ENCODE data around the gene MAT1A.

GRCh38 chr10:80281292-80281691 is 8.2 kb downstream of the MAT1A start:
- TF ChIP-seq EGR1 (IDR thresholded peaks at IDR 0.05; ENCODE audit: low read depth in 2 of 2) (no peak), RAD21 (IDR thresholded peaks at IDR 0.05) (no peak), CTCF (IDR thresholded peaks at IDR 0.05; ENCODE audit: low read depth, low read length, missing input control) (no peak), JUND (IDR thresholded peaks at IDR 0.05) (no peak), GABPA (IDR thresholded peaks at IDR 0.05 in 1 of 2, conservative IDR thresholded peaks at IDR 0.05 in 1 of 2) (no peak)
- TF ChIP-seq, protein P1, sequence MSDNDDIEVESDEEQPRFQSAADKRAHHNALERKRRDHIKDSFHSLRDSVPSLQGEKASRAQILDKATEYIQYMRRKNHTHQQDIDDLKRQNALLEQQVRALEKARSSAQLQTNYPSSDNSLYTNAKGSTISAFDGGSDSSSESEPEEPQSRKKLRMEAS (IDR thresholded peaks at IDR 0.05) = no peak
